Tibial artery (tissue), 4 donors: ENCODE data around the gene RND2.
"Not testable (repeated sequence)": the region's sequence is repeated elsewhere in the genome, so short reads cannot be mapped to it uniquely, and the experiment has no call there.

Source experiments
- DNase-seq, 2 donors: peaks; one replicate each; pipeline ENCODE4 v3.0.0-alpha.2; 2019
- H3K27ac ChIP-seq, 2 donors: fragments of 200-600 bp; sonication (generic) in 1 of 2; 1 replicate in 1 of 2; 2 replicates in 1 of 2; pipeline ENCODE4 v1.5.1; 2018 to 2019; ENCODE audit warnings: mild to moderate bottlenecking in 1 of 2
- H3K27me3 ChIP-seq, 2 donors: fragments of 200-600 bp; sonication (generic) in 1 of 2; one replicate each; pipeline versions ENCODE4 v1.5.1 to v1.6.0; 2016 to 2019
- H3K36me3 ChIP-seq, 3 donors: fragments of 200-600 bp; sonication (generic) in 2 of 3; one replicate each; pipeline ENCODE4 v1.5.1; 2016 to 2019; ENCODE audit warnings: mild to moderate bottlenecking in 2 of 3
- H3K4me1 ChIP-seq, 4 donors: fragments of 200-600 bp; sonication (generic) in 2 of 4; 1 replicate in 3 of 4; 2 replicates in 1 of 4; pipeline ENCODE4 v1.5.1; 2016 to 2019
- H3K4me3 ChIP-seq, 2 donors: fragments of 200-600 bp; sonication (generic) in 1 of 2; 1 replicate in 1 of 2; 2 replicates in 1 of 2; pipeline ENCODE4 v1.5.1; 2018 to 2019; ENCODE audit warnings: mild to moderate bottlenecking in 2 of 2
- H3K9me3 ChIP-seq, 3 donors: fragments of 200-600 bp; sonication (generic) in 1 of 3; one replicate each; pipeline ENCODE4 v1.5.1; 2016 to 2019
- CTCF ChIP-seq, 2 experiments: fragments of 200-600 bp in 1 of 2; fragments of 450-650 bp in 1 of 2; IDR thresholded peaks; one replicate each; pipeline ENCODE4 v1.5.1; 2017 to 2019; ENCODE audit warnings: antibody characterized with exemption in 2 of 2, mild to moderate bottlenecking in 1 of 2, moderate library complexity in 1 of 2
- intact Hi-C: fragments of 100-400 bp; cut with DNase I; formaldehyde crosslinking; loops from one replicate; pipeline ENCODE4 v1.15.0; 2023; ENCODE audit warnings: low total_unique reads

RND2 gene

GRCh38 chr17:43051969-43052368 lies 26.9 kb downstream of the RND2 start:
- no peak overlapping the region for H3K27ac ChIP-seq
- intact Hi-C loops, result no loop called here
- peaks cover 0 to 8% (median 0%) of the 10 kb centered on the region in 3 donors for H3K36me3 ChIP-seq
- H3K4me1 ChIP-seq, result no peaks in the 10 kb centered on the region
- H3K9me3 ChIP-seq, result no peaks in the 10 kb centered on the region
- no peak for DNase-seq
- no peak for TF ChIP-seq CTCF (IDR thresholded peaks at IDR 0.05)
- no peaks in the 10 kb centered on the region for H3K27me3 ChIP-seq
- H3K4me3 ChIP-seq, result no peak overlapping the region

GRCh38 chr17:43053008-43053407 lies 28.0 kb downstream of the RND2 start:
- intact Hi-C loops, H3K27me3 ChIP-seq, H3K9me3 ChIP-seq, H3K27ac ChIP-seq, H3K36me3 ChIP-seq, H3K4me3 ChIP-seq, DNase-seq, H3K4me1 ChIP-seq: not testable (repeated sequence)

GRCh38 chr17:43056051-43056450 lies 31.0 kb downstream of the RND2 start:
- Histone ChIP-seq H3K9me3 (no peaks in the 10 kb centered on the region), H3K27me3 (no peaks in the 10 kb centered on the region), H3K27ac (no peak overlapping the region), H3K4me1 (no peaks in the 10 kb centered on the region), H3K36me3 (peaks cover 0 to 8% (median 0%) of the 10 kb centered on the region in 3 donors), H3K4me3 (no peak overlapping the region)
- intact Hi-C loops, result no loop called here
- TF ChIP-seq CTCF (IDR thresholded peaks at IDR 0.05), result no peak
- DNase-seq, result no peak

- H3K4me1 ChIP-seq, result no peaks in the 10 kb centered on the region
- DNase-seq, result no peak
- H3K27ac ChIP-seq, result no peak overlapping the region
- H3K9me3 ChIP-seq, result no peaks in the 10 kb centered on the region
- H3K4me3 ChIP-seq, result no peak overlapping the region
- H3K36me3 ChIP-seq, result no peaks in the 10 kb centered on the region
- TF ChIP-seq CTCF (IDR thresholded peaks at IDR 0.05), result no peak
- intact Hi-C loops, result no loop called here
- H3K27me3 ChIP-seq, result no peaks in the 10 kb centered on the region
Measured at GRCh38 chr17:43062984-43063638, 38.1 kb downstream of the RND2 start.

- H3K4me3 ChIP-seq, result no peak overlapping the region
- H3K9me3 ChIP-seq, result no peaks in the 10 kb centered on the region
- no peak overlapping the region for H3K27ac ChIP-seq
- DNase-seq, result no peak
- TF ChIP-seq CTCF (IDR thresholded peaks at IDR 0.05), result no peak
- H3K27me3 ChIP-seq, result no peaks in the 10 kb centered on the region
- H3K36me3 ChIP-seq, result no peaks in the 10 kb centered on the region
- intact Hi-C loops, result no loop called here
- no peaks in the 10 kb centered on the region for H3K4me1 ChIP-seq
Measured at GRCh38 chr17:43068570-43069367, 43.7 kb downstream of the RND2 start.

- intact Hi-C loops, result no loop called here
- Histone ChIP-seq H3K36me3 (no peaks in the 10 kb centered on the region), H3K27ac (no peak overlapping the region), H3K4me3 (no peak overlapping the region), H3K4me1 (no peaks in the 10 kb centered on the region), H3K27me3 (no peaks in the 10 kb centered on the region), H3K9me3 (no peaks in the 10 kb centered on the region)
- TF ChIP-seq CTCF (IDR thresholded peaks at IDR 0.05), result no peak
- DNase-seq, result no peak
Measured at GRCh38 chr17:43069368-43069898, 44.4 kb downstream of the RND2 start.
